Endothelial cell of umbilical vein (primary cell): ENCODE results near the gene ZMYM3. TPM values are rescaled to one million over a fixed set of nuclear protein-coding genes. Genes with fewer than 3 reads are reported as not detected.

Experiments used
- BruUV-seq: library from RNA; stranded (reverse); fragments of 400-500 nt; replicated peaks from 2 replicates; lab custom pipeline; 2021; lab: Mats Ljungman, UMichigan
- CTCF ChIA-PET: fragments of 300-600, 350-600 bp; sonication (Branson Sonifier 250); formaldehyde crosslinking; loops from one replicate; lab custom pipeline; 2021; ENCODE audit warnings: antibody characterized with exemption, inconsistent platforms; lab: Charles Lee
- POLR2A ChIA-PET: fragments of 300-600, 350-600 bp; sonication (Branson Sonifier 250); formaldehyde crosslinking; loops from one replicate; lab custom pipeline; 2021; ENCODE audit warnings: antibody characterized with exemption, inconsistent platforms; lab: Charles Lee
- DNase-seq: peaks from one replicate; pipeline ENCODE4 v3.0.0-alpha.2; 2011; ENCODE audit warnings: low read depth, low spot score
- FAIRE-seq: peaks from 2 replicates; lab custom pipeline; 2011; peaks lifted over from hg19 to GRCh38; lab: Jason Lieb, UNC
- H2AFZ ChIP-seq: 2 replicates; pipeline ENCODE4 v1.6.0; 2012; ENCODE audit warnings: low read depth, low read length, control low read depth, inconsistent platforms
- H3K27ac ChIP-seq: 2 replicates; pipeline ENCODE4 v1.5.1; 2011; ENCODE audit warnings: low read depth, mild to moderate bottlenecking, control low read depth, low read length, moderate library complexity; ENCODE audit not compliant: insufficient read depth
- H3K27me3 ChIP-seq, 2 experiments: 2 replicates each; pipeline versions ENCODE4 v1.6.0 to v1.6.1; 2011; ENCODE audit warnings: low read length in 2 of 2, mixed read lengths in 1 of 2; ENCODE audit not compliant: control insufficient read depth in 2 of 2, insufficient read depth in 2 of 2
- H3K36me3 ChIP-seq, 2 experiments: 2 replicates in 1 of 2; 3 replicates in 1 of 2; pipeline ENCODE4 v1.5.1; 2011; ENCODE audit warnings: low read length in 2 of 2, mild to moderate bottlenecking in 1 of 2, moderate library complexity in 1 of 2; ENCODE audit not compliant: control insufficient read depth in 2 of 2, insufficient read depth in 2 of 2; ENCODE audit errors: extremely low read depth in 1 of 2
- H3K4me1 ChIP-seq: 3 replicates; pipeline ENCODE4 v1.5.1; 2011; ENCODE audit warnings: mild to moderate bottlenecking, low read length; ENCODE audit not compliant: control insufficient read depth, insufficient read depth; ENCODE audit errors: extremely low read depth
- H3K4me2 ChIP-seq: 2 replicates; pipeline ENCODE4 v1.6.1; 2011; ENCODE audit warnings: low read length, control low read depth, mixed read lengths; ENCODE audit not compliant: insufficient read depth
- H3K4me3 ChIP-seq, 3 experiments: fragments of 200-600 bp in 1 of 3; sonication (generic), shearing (Covaris generic) in 1 of 3; replicated peaks in 1 of 3; 2 replicates each; pipeline ENCODE4 v1.5.1; 2011 to 2016; ENCODE audit warnings: control low read depth in 3 of 3, low read length in 3 of 3, mild to moderate bottlenecking in 2 of 3, inconsistent platforms in 1 of 3, low read depth in 1 of 3, moderate library complexity in 1 of 3; ENCODE audit not compliant: insufficient read depth in 1 of 3
- H3K79me2 ChIP-seq: 2 replicates; pipeline ENCODE4 v1.6.0; 2012; ENCODE audit warnings: low read length, inconsistent platforms; ENCODE audit not compliant: control insufficient read depth, insufficient read depth
- H3K9ac ChIP-seq: replicated peaks from 2 replicates; pipeline ENCODE3; 2011; ENCODE audit warnings: low read length, control low read depth; ENCODE audit not compliant: insufficient read depth; ENCODE audit errors: extremely low read depth
- H3K9me1 ChIP-seq: replicated peaks from 3 replicates; pipeline ENCODE4 v1.6.0; 2011; ENCODE audit warnings: mild to moderate bottlenecking, low read length; ENCODE audit not compliant: control insufficient read depth, insufficient read depth; ENCODE audit errors: extremely low read depth
- H3K9me3 ChIP-seq: replicated peaks from 2 replicates; pipeline ENCODE4 v1.5.1; 2012; ENCODE audit warnings: low read length, inconsistent platforms; ENCODE audit not compliant: control insufficient read depth, insufficient read depth
- H4K20me1 ChIP-seq: replicated peaks from 2 replicates; pipeline ENCODE3; 2011; ENCODE audit warnings: mild to moderate bottlenecking, low read length; ENCODE audit not compliant: control insufficient read depth, insufficient read depth; ENCODE audit errors: extremely low read depth
- EZH2 ChIP-seq: IDR thresholded peaks from 2 replicates; pipeline ENCODE4 v1.6.1; 2012; ENCODE audit warnings: borderline replicate concordance, low read depth, mild to moderate bottlenecking, moderate library complexity, low read length, inconsistent platforms; ENCODE audit not compliant: severe bottlenecking
- FOS ChIP-seq: IDR thresholded peaks from 2 replicates; pipeline ENCODE4 v1.6.1; 2011; ENCODE audit warnings: mild to moderate bottlenecking, low read length, moderate library complexity, borderline replicate concordance; ENCODE audit not compliant: insufficient read depth
- GATA2 ChIP-seq: IDR thresholded peaks from 2 replicates; pipeline ENCODE4 v1.7.0; 2011; ENCODE audit warnings: low read depth, mild to moderate bottlenecking, moderate library complexity, mixed read lengths, low read length; ENCODE audit not compliant: insufficient read length, insufficient read depth
- JUN ChIP-seq: IDR thresholded peaks from 2 replicates; pipeline ENCODE4 v1.6.1; 2011; ENCODE audit warnings: borderline replicate concordance, low read depth; ENCODE audit not compliant: insufficient read length, insufficient read depth
- MYC ChIP-seq: IDR thresholded peaks from one replicate; pipeline ENCODE4 v1.6.1; 2011; ENCODE audit warnings: mild to moderate bottlenecking, low read depth, low read length
- POLR2A ChIP-seq: IDR thresholded peaks from 2 replicates; pipeline ENCODE4 v1.6.1; 2012; ENCODE audit warnings: low read depth, mild to moderate bottlenecking, control low read depth, low read length
- POLR2AphosphoS5 ChIP-seq: IDR thresholded peaks from 2 replicates; pipeline ENCODE4 v1.6.1; 2012; ENCODE audit warnings: low read depth, mild to moderate bottlenecking, control low read depth, low read length, moderate library complexity; ENCODE audit not compliant: insufficient read depth
- dilution Hi-C: fragments of 300-500 bp; cut with MboI; formaldehyde crosslinking; loops from one replicate; pipeline ENCODE4 v1.15.0; 2019; ENCODE audit warnings: low sequenced_read_pairs; ENCODE audit not compliant: extremely low pct_ligation_motif_present
- intact Hi-C: fragments of 100-400 bp; cut with micrococcal nuclease; formaldehyde crosslinking; loops from one replicate; pipeline ENCODE4 v1.10.0; 2022
- polyA plus RNA-seq, 4 experiments: library from polyadenylated mRNA; depleted of rRNA in 3 of 4; stranded (reverse) in 3 of 4; unstranded in 1 of 4; fragments of >200 nt; gene quantifications; 2 replicates each; pipeline versions ENCODE4 v1.2.1 to v1.2.3, GENCODE V29; 2011 to 2012; ENCODE audit warnings: missing spikeins in 1 of 4
- total RNA-seq: library from RNA; stranded (reverse); gene quantifications from 2 replicates; pipeline ENCODE4 v1.2.3, GENCODE V29; 2021
- TF ChIP-seq, protein P1 (sequence below): IDR thresholded peaks from 2 replicates; pipeline ENCODE4 v1.6.1; 2011; ENCODE audit not compliant: insufficient read depth, insufficient read length
- TF ChIP-seq, protein P2 (sequence below), 2 donors: IDR thresholded peaks; 1 replicate in 1 of 2; 2 replicates in 1 of 2; pipeline ENCODE4 v1.5.1; 2011; ENCODE audit warnings: low read length in 2 of 2, mild to moderate bottlenecking in 2 of 2, moderate library complexity in 2 of 2, control low read depth in 1 of 2, inconsistent platforms in 1 of 2, low read depth in 1 of 2; ENCODE audit not compliant: insufficient read depth in 1 of 2; ENCODE audit errors: extremely low read depth in 1 of 2

ZMYM3 gene
- total and polyA plus RNA-seq, 2 donors (not counting 3 experiments of a cell fraction or from before 2014, with no cell fraction given): 26.5 to 32.9 TPM

DNA sequence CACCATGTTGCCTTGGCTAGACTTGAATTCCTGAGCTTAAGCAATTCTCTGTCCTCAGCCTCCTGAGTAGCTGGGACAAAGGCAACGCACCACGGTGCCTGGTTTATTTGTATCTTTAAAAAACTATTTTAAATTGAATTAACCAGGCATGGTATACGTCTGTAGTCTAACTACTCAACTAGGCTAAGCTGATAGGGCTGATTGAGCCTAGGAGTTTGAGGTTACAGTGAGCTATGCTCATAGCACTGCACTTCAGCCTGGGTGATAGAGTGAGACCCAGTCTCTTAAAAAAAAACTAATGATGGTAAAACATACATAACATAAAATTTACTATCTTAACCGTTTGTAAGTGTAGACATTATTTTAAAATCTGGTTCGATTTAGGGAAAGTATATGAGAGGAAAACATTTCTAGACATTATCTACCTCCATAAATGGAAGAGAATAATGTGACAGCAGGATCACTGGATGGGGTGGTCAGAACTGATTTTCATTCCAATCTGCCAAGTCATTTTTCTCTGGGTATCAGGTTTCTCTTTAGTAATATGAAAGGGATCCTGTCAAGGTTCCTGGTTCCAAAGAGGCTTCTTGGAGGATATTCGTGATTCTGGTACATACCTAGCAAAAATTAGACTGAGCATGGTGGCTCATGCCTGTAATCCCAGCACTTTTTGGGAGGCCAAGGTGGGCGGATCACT, 38.9 kb upstream of the ZMYM3 start:
- DNase-seq: no peak
- Histone ChIP-seq H3K4me3 (no peak overlapping the region), H3K27ac (no peak overlapping the region), H3K4me2 (no peak overlapping the region), H3K9me1 (no peaks in the 10 kb centered on the region), H3K9ac (no peak overlapping the region), H3K9me3 (no peaks in the 10 kb centered on the region), H2AFZ (no peak overlapping the region), H3K27me3 (no peaks in the 10 kb centered on the region), H4K20me1 (no peaks in the 10 kb centered on the region), H3K36me3 (peaks cover 13 to 19% of the 10 kb centered on the region in 2 experiments), H3K4me1 (no peaks in the 10 kb centered on the region), H3K79me2 (peaks cover 36% of the 10 kb centered on the region)
- ChIA-PET POLR2A (no interaction called here), CTCF (interaction anchor here (1.0 kb wide), 1 partner anchor 9 kb away, joined by 3 read pairs; the partner anchor contains the start of gene NONO)
- BruUV-seq: no TSS peak
- TF ChIP-seq JUN (no peak), POLR2AphosphoS5 (no peak), GATA2 (no peak), MYC (no peak), EZH2 (no peak), POLR2A (no peak), FOS (no peak)
- TF ChIP-seq, protein P1, sequence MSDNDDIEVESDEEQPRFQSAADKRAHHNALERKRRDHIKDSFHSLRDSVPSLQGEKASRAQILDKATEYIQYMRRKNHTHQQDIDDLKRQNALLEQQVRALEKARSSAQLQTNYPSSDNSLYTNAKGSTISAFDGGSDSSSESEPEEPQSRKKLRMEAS: no peak
- TF ChIP-seq, protein P2, sequence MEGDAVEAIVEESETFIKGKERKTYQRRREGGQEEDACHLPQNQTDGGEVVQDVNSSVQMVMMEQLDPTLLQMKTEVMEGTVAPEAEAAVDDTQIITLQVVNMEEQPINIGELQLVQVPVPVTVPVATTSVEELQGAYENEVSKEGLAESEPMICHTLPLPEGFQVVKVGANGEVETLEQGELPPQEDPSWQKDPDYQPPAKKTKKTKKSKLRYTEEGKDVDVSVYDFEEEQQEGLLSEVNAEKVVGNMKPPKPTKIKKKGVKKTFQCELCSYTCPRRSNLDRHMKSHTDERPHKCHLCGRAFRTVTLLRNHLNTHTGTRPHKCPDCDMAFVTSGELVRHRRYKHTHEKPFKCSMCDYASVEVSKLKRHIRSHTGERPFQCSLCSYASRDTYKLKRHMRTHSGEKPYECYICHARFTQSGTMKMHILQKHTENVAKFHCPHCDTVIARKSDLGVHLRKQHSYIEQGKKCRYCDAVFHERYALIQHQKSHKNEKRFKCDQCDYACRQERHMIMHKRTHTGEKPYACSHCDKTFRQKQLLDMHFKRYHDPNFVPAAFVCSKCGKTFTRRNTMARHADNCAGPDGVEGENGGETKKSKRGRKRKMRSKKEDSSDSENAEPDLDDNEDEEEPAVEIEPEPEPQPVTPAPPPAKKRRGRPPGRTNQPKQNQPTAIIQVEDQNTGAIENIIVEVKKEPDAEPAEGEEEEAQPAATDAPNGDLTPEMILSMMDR (IDR thresholded peaks at IDR 0.05; ENCODE audit: extremely low read depth in 1 of 2, insufficient read depth in 1 of 2, low read depth in 1 of 2, low read length in 2 of 2): no peak
- no peak for FAIRE-seq
- dilution Hi-C loops: no loop called here
- intact Hi-C loops: no loop called here
